ENCODE results near the gene KCNH1.

DNA sequence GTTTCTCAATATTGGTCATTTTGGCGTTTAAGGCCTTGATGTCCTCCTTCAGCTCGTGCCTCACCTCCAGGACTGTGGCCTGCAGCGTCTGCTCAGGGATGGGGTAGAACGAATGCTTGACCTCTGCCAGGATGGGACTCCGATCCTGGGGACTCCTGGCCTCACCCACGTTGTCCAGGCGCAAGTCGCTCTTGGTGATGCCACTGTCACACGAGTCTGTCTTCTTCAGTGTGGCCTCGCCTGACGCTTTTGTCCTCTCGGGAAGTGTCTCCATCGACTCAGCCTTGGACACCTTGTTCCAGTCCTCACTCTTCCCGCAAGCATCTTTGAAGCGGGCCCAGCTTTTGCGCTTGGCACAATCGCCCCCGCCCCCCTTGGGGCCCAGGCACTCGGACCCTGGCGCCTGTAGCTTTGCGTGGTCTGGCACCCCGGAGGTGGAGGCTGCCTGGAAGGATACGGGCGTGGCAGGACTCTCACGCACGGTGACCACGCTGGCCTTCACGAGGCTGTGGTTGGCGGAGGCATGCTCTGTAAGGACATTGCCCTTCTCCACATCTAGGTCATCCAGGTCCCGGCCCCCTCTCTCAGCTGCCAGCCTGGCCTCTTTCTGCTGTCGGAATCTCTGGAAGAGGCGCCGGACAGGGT, 450.4 kb downstream of the KCNH1 start:
- TF ChIP-seq CTCF (IDR thresholded peaks at IDR 0.05; ENCODE audit: insufficient read depth, low read depth, low read length) (no peak), EZH2 (IDR thresholded peaks at IDR 0.05; ENCODE audit: insufficient read depth, low read length) (no peak)

Data from astrocyte (in vitro differentiated cells and primary cell).